ENCODE data around the gene ADAM12. TPM values are rescaled to one million over a fixed set of nuclear protein-coding genes. Genes with fewer than 3 reads are reported as not detected.

Gene ADAM12
- total RNA-seq, 2 donors from 2014 or later, result 0.27 to 2.2 TPM

DNA sequence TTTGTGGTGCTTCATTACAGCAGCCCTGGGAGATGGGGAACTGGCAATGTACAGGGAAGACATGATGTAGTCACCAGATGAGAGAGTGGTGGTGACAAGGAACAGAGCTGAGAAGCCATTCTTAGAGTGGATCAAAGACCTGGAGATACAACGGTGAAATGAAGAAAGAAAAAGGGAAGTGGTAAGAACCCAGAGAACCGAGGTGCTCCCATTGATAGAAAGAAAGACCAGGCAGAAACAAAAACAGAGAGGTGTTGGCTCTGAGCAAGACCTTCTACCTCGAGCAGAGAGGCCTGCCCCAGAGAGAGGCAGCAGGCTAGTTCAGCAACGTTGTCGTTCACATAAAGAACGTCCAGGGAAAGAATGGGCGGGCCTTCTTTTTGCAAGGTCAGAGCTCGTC, 186.7 kb downstream of the ADAM12 start:
- no peak for DNase-seq (ENCODE audit: low spot score)
- Histone ChIP-seq H3K4me1 (ENCODE audit: control insufficient read depth in 1 of 2, low read depth in 2 of 2) (peaks cover 16 to 28% of the 10 kb centered on the region in 2 donors), H3K27me3 (replicated peaks; ENCODE audit: insufficient read depth) (no peaks in the 10 kb centered on the region), H3K4me3 (no peak overlapping the region), H3K36me3 (no peaks in the 10 kb centered on the region), H3K27ac (no peak overlapping the region), H3K9me3 (no peaks in the 10 kb centered on the region)
- ATAC-seq (ENCODE audit: insufficient number of reproducible peaks, low FRiP score, low read depth), result no peak
- TF ChIP-seq, protein P1, sequence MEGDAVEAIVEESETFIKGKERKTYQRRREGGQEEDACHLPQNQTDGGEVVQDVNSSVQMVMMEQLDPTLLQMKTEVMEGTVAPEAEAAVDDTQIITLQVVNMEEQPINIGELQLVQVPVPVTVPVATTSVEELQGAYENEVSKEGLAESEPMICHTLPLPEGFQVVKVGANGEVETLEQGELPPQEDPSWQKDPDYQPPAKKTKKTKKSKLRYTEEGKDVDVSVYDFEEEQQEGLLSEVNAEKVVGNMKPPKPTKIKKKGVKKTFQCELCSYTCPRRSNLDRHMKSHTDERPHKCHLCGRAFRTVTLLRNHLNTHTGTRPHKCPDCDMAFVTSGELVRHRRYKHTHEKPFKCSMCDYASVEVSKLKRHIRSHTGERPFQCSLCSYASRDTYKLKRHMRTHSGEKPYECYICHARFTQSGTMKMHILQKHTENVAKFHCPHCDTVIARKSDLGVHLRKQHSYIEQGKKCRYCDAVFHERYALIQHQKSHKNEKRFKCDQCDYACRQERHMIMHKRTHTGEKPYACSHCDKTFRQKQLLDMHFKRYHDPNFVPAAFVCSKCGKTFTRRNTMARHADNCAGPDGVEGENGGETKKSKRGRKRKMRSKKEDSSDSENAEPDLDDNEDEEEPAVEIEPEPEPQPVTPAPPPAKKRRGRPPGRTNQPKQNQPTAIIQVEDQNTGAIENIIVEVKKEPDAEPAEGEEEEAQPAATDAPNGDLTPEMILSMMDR (IDR thresholded peaks at IDR 0.05), result no peak

DNA sequence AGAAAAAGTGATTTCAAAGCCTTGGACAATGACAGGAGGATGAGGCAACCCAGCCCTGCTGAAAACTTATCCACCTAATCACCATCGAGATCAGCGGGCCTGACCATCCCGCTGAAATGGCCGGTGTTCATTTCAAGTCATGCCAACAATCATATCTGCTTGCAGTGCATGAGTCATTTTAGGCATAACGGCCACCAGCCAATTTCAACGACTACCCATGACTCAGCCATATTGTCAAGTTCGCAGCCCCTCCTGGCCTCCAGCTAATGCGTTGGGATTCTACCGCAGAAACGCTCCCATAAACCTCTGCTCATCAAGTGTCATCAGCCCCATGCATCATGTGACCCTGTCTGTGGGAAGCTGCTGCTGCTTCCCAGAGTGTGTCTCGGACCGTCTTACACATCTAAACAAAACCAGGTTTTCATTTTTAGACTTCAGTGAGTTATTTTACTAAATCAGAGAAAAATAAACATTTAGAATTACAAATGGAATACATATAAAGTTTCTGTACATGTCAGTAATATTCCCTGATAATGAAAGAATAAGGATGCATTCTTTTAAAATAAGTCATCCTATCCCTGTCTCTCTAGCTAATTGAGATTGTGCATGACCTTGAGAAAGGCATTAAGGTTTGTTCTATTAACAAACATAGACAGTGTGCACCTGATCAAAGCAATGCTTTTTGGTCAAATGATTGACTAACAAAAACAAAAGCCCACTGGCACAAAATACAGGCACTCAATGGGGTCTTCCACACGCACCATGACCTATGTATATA, 188.9 kb downstream of the ADAM12 start:
- H3K4me3 ChIP-seq, result no peak overlapping the region
- no peak for DNase-seq (ENCODE audit: low spot score)
- peaks cover 16 to 28% of the 10 kb centered on the region in 2 donors for H3K4me1 ChIP-seq (ENCODE audit: control insufficient read depth in 1 of 2, low read depth in 2 of 2)
- no peak for ATAC-seq (ENCODE audit: insufficient number of reproducible peaks, low FRiP score, low read depth)
- TF ChIP-seq, protein P1 (IDR thresholded peaks at IDR 0.05), result no peak
- no peaks in the 10 kb centered on the region for H3K36me3 ChIP-seq
- H3K9me3 ChIP-seq, result no peaks in the 10 kb centered on the region
- H3K27ac ChIP-seq, result no peak overlapping the region
- H3K27me3 ChIP-seq (replicated peaks; ENCODE audit: insufficient read depth), result no peaks in the 10 kb centered on the region

DNA sequence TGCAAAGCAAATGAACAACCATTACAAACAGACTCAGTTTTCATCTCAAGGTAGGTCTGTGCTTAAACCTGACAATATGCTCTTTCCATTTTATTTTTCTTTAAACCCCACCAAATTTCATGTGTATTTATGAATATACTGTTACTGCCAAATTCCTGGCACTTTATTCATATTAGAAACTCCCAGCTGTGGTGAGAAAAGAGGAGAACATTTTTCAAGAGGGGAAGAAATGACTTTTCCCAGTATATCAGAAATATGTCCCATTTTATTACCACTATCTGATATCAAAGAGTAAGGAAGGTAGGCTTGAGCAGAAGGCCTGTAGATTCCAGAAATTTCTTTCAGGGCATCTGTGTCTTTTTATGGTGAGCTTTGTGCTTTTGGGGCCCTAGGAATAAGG, 189.6 kb downstream of the ADAM12 start:
- H3K27me3 ChIP-seq (replicated peaks; ENCODE audit: insufficient read depth), result no peaks in the 10 kb centered on the region
- no peaks in the 10 kb centered on the region for H3K36me3 ChIP-seq
- TF ChIP-seq, protein P1 (IDR thresholded peaks at IDR 0.05), result no peak
- H3K9me3 ChIP-seq, result no peaks in the 10 kb centered on the region
- DNase-seq (ENCODE audit: low spot score) (no peak), ATAC-seq (ENCODE audit: insufficient number of reproducible peaks, low FRiP score, low read depth) (no peak)
- no peak overlapping the region for H3K27ac ChIP-seq
- H3K4me1 ChIP-seq (ENCODE audit: control insufficient read depth in 1 of 2, low read depth in 2 of 2), result peaks cover 9 to 22% of the 10 kb centered on the region in 2 donors
- no peak overlapping the region for H3K4me3 ChIP-seq

DNA sequence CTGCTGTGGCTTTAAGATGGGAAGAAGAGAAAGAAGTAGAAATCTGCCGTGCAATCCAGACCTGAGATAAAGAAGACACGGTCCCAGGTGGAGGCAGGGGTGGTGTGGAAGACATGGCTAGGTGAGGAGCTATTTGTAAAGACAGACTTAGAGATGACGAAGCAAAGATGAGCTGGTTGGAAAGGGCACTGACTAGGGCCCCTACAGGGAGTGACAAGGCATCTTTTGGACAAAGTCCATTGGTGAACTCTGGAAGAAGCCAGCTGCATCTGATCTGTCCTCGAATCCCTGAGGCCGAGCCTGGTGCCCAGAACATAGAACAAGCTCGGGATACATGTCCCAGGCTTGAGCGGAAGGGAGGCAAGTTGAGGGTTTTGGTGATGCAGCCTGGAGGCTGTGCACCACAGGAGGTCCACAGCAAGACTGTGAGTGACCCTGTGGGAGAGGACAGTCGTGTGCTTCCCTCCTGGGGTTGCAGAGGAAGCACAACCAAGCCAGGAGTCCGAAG, 191.2 kb downstream of the ADAM12 start:
- TF ChIP-seq, protein P1 (IDR thresholded peaks at IDR 0.05), result no peak
- no peak for ATAC-seq (ENCODE audit: insufficient number of reproducible peaks, low FRiP score, low read depth)
- Histone ChIP-seq H3K27ac (no peak overlapping the region), H3K4me3 (no peak overlapping the region), H3K9me3 (no peaks in the 10 kb centered on the region), H3K27me3 (replicated peaks; ENCODE audit: insufficient read depth) (no peaks in the 10 kb centered on the region), H3K36me3 (no peaks in the 10 kb centered on the region), H3K4me1 (ENCODE audit: control insufficient read depth in 1 of 2, low read depth in 2 of 2) (peaks cover 0 to 11% of the 10 kb centered on the region in 2 donors)
- no peak for DNase-seq (ENCODE audit: low spot score)

DNA sequence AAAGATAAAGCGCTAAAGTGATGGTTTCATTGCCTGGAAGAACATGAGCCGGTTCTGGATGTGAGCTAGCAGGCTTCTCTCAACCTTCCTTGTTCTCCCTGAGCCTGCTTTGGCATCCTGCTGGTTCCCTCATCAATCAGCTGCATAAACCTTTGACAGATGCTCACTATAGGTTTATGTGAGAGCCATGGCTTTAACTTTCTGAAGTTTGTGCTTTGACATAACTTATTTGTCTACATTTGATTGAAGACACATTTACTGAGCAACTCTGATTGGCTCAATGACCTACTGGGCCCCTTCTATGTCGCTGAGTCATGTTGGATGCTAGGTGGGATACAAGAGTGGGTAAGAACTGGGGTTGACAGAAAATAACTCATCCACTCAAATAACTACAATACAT, 192.0 kb downstream of the ADAM12 start:
- TF ChIP-seq, protein P1 (IDR thresholded peaks at IDR 0.05), result no peak
- DNase-seq (ENCODE audit: low spot score), result no peak
- Histone ChIP-seq H3K36me3 (no peaks in the 10 kb centered on the region), H3K27ac (no peak overlapping the region), H3K9me3 (no peaks in the 10 kb centered on the region), H3K4me1 (ENCODE audit: control insufficient read depth in 1 of 2, low read depth in 2 of 2) (peaks cover 0 to 11% of the 10 kb centered on the region in 2 donors), H3K4me3 (no peak overlapping the region), H3K27me3 (replicated peaks; ENCODE audit: insufficient read depth) (no peaks in the 10 kb centered on the region)
- no peak for ATAC-seq (ENCODE audit: insufficient number of reproducible peaks, low FRiP score, low read depth)
